ENCODE measurements around the gene PRSS21.

- TF ChIP-seq POLR2A (IDR thresholded peaks at IDR 0.05; ENCODE audit: low read length) (no peak), GATA1 (IDR thresholded peaks at IDR 0.05; ENCODE audit: low read depth, low read length) (no peak)
These were observed 45.3 kb upstream of the PRSS21 start for GRCh38 chr16:2771496-2772402.
